ENCODE results near the gene MYMK. TPM values are rescaled to one million over a fixed set of nuclear protein-coding genes. Genes with fewer than 3 reads are reported as not detected.

MYMK gene
- polyA plus RNA-seq, 3 donors = not detected

- peaks cover 12 to 22% (median 18%) of the 10 kb centered on the region in 3 donors for H3K27me3 Mint-ChIP-seq (ENCODE audit: low read depth in 3 of 3)
- H3K4me2 ChIP-seq (replicated peaks; ENCODE audit: extremely low read depth, low read length, poor library complexity, severe bottlenecking) = no peak overlapping the region
- H3K4me3 Mint-ChIP-seq = no peak overlapping the region
- H3K9me3 ChIP-seq (replicated peaks in 1 of 2; ENCODE audit: control insufficient read depth in 1 of 2, insufficient read depth in 1 of 2, low read length in 2 of 2) = no peaks in the 10 kb centered on the region
- peaks cover 6 to 8% of the 10 kb centered on the region in 2 donors for H3K4me1 ChIP-seq (ENCODE audit: control insufficient read depth in 1 of 2, insufficient read depth in 2 of 2, low read length in 2 of 2)
- H3K79me2 ChIP-seq (ENCODE audit: insufficient read depth, low read length) = no peaks in the 10 kb centered on the region
- H4K20me1 ChIP-seq (ENCODE audit: insufficient read depth, low read length) = no peaks in the 10 kb centered on the region
- intact Hi-C loops (cut with micrococcal nuclease) = loop anchor here (2.0 to 10.0 kb wide), 3 partner anchors 81 to 463 kb away; no protein-coding TSS in a partner anchor
- H3K36me3 Mint-ChIP-seq = no peaks in the 10 kb centered on the region
- no peak for TF ChIP-seq CTCF (IDR thresholded peaks at IDR 0.05)
- H3K9ac ChIP-seq (ENCODE audit: insufficient read depth, low read length, poor library complexity, severe bottlenecking) = no peak overlapping the region
- H3K9me3 Mint-ChIP-seq = peaks cover 0 to 3% (median 0%) of the 10 kb centered on the region in 7 donors
- no peak overlapping the region for H3K27ac ChIP-seq (ENCODE audit: low read depth in 1 of 2, low read length in 2 of 2)
- no peak for DNase-seq
- H3K4me1 Mint-ChIP-seq = peaks cover 5% of the 10 kb centered on the region
- no peaks in the 10 kb centered on the region for H3K36me3 ChIP-seq (replicated peaks in 1 of 2; ENCODE audit: control insufficient read depth in 1 of 2, insufficient read depth in 2 of 2, low read length in 2 of 2)
- 92% methylated on average over 8 of the region's 8 CpGs for WGBS (ENCODE audit: insufficient coverage)
- no peak overlapping the region for H3K4me3 ChIP-seq (replicated peaks in 1 of 3; ENCODE audit: low read depth in 2 of 3, low read length in 3 of 3)
- no peaks in the 10 kb centered on the region for H3K27me3 ChIP-seq (ENCODE audit: control insufficient read depth in 2 of 2, insufficient read depth in 2 of 2, low read length in 2 of 2)
- no peak overlapping the region for H2AFZ ChIP-seq (ENCODE audit: insufficient read depth, low read depth, low read length, poor library complexity, severe bottlenecking)
- no peak overlapping the region for H3K27ac Mint-ChIP-seq
Observed at GRCh38 chr9:133487331-133487725, 37.4 kb downstream of the MYMK start.

GRCh38 chr9:133485531-133486260, 39.1 kb downstream of the MYMK start:
- Mint-ChIP-seq H3K27me3 (ENCODE audit: low read depth in 3 of 3) (peaks cover 24 to 34% (median 25%) of the 10 kb centered on the region in 3 donors), H3K9me3 (peaks cover 0 to 3% (median 0%) of the 10 kb centered on the region in 7 donors), H3K36me3 (no peaks in the 10 kb centered on the region), H3K4me3 (no peak overlapping the region), H3K4me1 (peaks cover 5% of the 10 kb centered on the region), H3K27ac (peak overlapping the region in 2 of 7 donors; percentile 18 to 62)
- H3K4me3 ChIP-seq (replicated peaks in 1 of 3; ENCODE audit: low read depth in 2 of 3, low read length in 3 of 3) = peak overlapping the region in 1 of 3 experiments; percentile 24
- DNase-seq = peak; percentile 4 to 44 (median 15)
- WGBS (ENCODE audit: insufficient coverage) = 45% methylated on average over 22 of the region's 25 CpGs
- no peaks in the 10 kb centered on the region for H3K79me2 ChIP-seq (ENCODE audit: insufficient read depth, low read length)
- H2AFZ ChIP-seq (ENCODE audit: insufficient read depth, low read depth, low read length, poor library complexity, severe bottlenecking) = peak overlapping the region; percentile 22
- no peak overlapping the region for H3K27ac ChIP-seq (ENCODE audit: low read depth in 1 of 2, low read length in 2 of 2)
- TF ChIP-seq CTCF (IDR thresholded peaks at IDR 0.05) = no peak
- intact Hi-C loops (cut with micrococcal nuclease) = loop anchor here (1.0 to 10.0 kb wide), 5 partner anchors 78 to 461 kb away; no protein-coding TSS in a partner anchor
- H3K9ac ChIP-seq (ENCODE audit: insufficient read depth, low read length, poor library complexity, severe bottlenecking) = no peak overlapping the region
- H3K4me1 ChIP-seq (ENCODE audit: control insufficient read depth in 1 of 2, insufficient read depth in 2 of 2, low read length in 2 of 2) = peaks cover 6 to 8% of the 10 kb centered on the region in 2 donors
- H3K4me2 ChIP-seq (replicated peaks; ENCODE audit: extremely low read depth, low read length, poor library complexity, severe bottlenecking) = peak overlapping the region; percentile 40
- H3K36me3 ChIP-seq (replicated peaks in 1 of 2; ENCODE audit: control insufficient read depth in 1 of 2, insufficient read depth in 2 of 2, low read length in 2 of 2) = no peaks in the 10 kb centered on the region
- H4K20me1 ChIP-seq (ENCODE audit: insufficient read depth, low read length) = no peaks in the 10 kb centered on the region
- no peaks in the 10 kb centered on the region for H3K9me3 ChIP-seq (replicated peaks in 1 of 2; ENCODE audit: control insufficient read depth in 1 of 2, insufficient read depth in 1 of 2, low read length in 2 of 2)
- H3K27me3 ChIP-seq (ENCODE audit: control insufficient read depth in 2 of 2, insufficient read depth in 2 of 2, low read length in 2 of 2) = peaks cover 0 to under 1% of the 10 kb centered on the region in 2 donors

Measured in CD14-positive monocyte (primary cell).